OCI-LY3 (cell line): ENCODE results near the gene TAOK2.

ENCODE experiments used
- H2AFZ ChIP-seq: fragments of 200-600, 300-600 bp; shearing (Covaris generic); 2 replicates; pipeline ENCODE4 v1.6.0; 2014; ENCODE audit warnings: antibody characterized with exemption, low read depth, low read length
- H3K27ac ChIP-seq: fragments of 200-600, 300-600 bp; sonication (generic); 2 replicates; pipeline ENCODE4 v1.5.1; 2014; ENCODE audit warnings: mild to moderate bottlenecking, low read length, moderate library complexity, mixed read lengths
- H3K27me3 ChIP-seq: fragments of 200-600, 300-600 bp; sonication (generic); 2 replicates; pipeline ENCODE4 v1.6.1; 2014; ENCODE audit warnings: low read depth, low read length, mixed read lengths
- H3K36me3 ChIP-seq: fragments of 200-600, 300-600 bp; sonication (generic); replicated peaks from 2 replicates; pipeline ENCODE3; 2014; ENCODE audit warnings: low read depth, low read length, mixed read lengths
- H3K4me1 ChIP-seq: fragments of 300-600, 200-600 bp; sonication (generic); 2 replicates; pipeline ENCODE4 v1.6.1; 2014; ENCODE audit warnings: low read length, mixed read lengths
- H3K4me2 ChIP-seq: fragments of 200-600, 300-600 bp; sonication (generic); 2 replicates; pipeline ENCODE4 v1.6.1; 2014; ENCODE audit warnings: low read length, mixed read lengths
- H3K4me3 ChIP-seq: fragments of 300-600, 200-600 bp; sonication (generic); 2 replicates; pipeline ENCODE4 v1.5.1; 2014; ENCODE audit warnings: antibody characterized with exemption, mild to moderate bottlenecking, low read length, moderate library complexity
- H3K79me2 ChIP-seq: fragments of 300-600, 200-600 bp; shearing (Covaris generic); 2 replicates; pipeline ENCODE4 v1.6.1; 2014; ENCODE audit warnings: mild to moderate bottlenecking, low read length, mixed read lengths
- H3K9ac ChIP-seq: fragments of 300-600, 200-600 bp; shearing (Covaris generic); 2 replicates; pipeline ENCODE4 v1.6.0; 2014; ENCODE audit warnings: mild to moderate bottlenecking, low read length, moderate library complexity
- H3K9me3 ChIP-seq: fragments of 200-600, 300-600 bp; shearing (Covaris generic); 2 replicates; pipeline ENCODE4 v1.6.1; 2014; ENCODE audit warnings: low read length, mixed read lengths; ENCODE audit not compliant: insufficient read depth
- H4K20me1 ChIP-seq: fragments of 200-600, 300-600 bp; sonication (generic); 2 replicates; pipeline ENCODE4 v1.6.1; 2016; ENCODE audit warnings: low read length, mixed read lengths; ENCODE audit not compliant: insufficient read depth
- CTCF ChIP-seq: fragments of 200-600, 300-600 bp; sonication (generic); IDR thresholded peaks from 2 replicates; pipeline ENCODE4 v1.5.1; 2014; ENCODE audit warnings: antibody characterized with exemption, low read length, low read depth
- EZH2phosphoT487 ChIP-seq: fragments of 200-600 bp; shearing (Covaris generic); IDR thresholded peaks from 2 replicates; pipeline ENCODE4 v1.6.1; 2018; ENCODE audit warnings: antibody characterized with exemption, mixed run types, low read depth

The TAOK2 gene

GRCh38 chr16:29989111-29989858 is 15.6 kb downstream of the TAOK2 start:
- peaks cover 2% of the 10 kb centered on the region; the same call in 1 of the 2 replicates for H3K4me1 ChIP-seq
- H4K20me1 ChIP-seq, result no peaks in the 10 kb centered on the region
- H3K27me3 ChIP-seq, result no peaks in the 10 kb centered on the region
- H2AFZ ChIP-seq, result no peak overlapping the region
- H3K36me3 ChIP-seq, result peaks cover 43% of the 10 kb centered on the region
- H3K9me3 ChIP-seq, result no peaks in the 10 kb centered on the region
- H3K9ac ChIP-seq, result no peak overlapping the region
- H3K4me2 ChIP-seq, result no peak overlapping the region
- no peaks in the 10 kb centered on the region for H3K79me2 ChIP-seq
- no peak overlapping the region for H3K4me3 ChIP-seq
- TF ChIP-seq EZH2phosphoT487, result no peak
- no peak for TF ChIP-seq CTCF
- no peak overlapping the region for H3K27ac ChIP-seq

- Histone ChIP-seq H3K4me2 (no peak overlapping the region), H3K4me3 (no peak overlapping the region), H2AFZ (no peak overlapping the region), H3K79me2 (peaks cover 6% of the 10 kb centered on the region; the same call in 1 of the 2 replicates), H3K36me3 (peaks cover 36% of the 10 kb centered on the region), H3K27me3 (no peaks in the 10 kb centered on the region), H3K27ac (no peak overlapping the region), H4K20me1 (no peaks in the 10 kb centered on the region), H3K4me1 (peaks cover 8% of the 10 kb centered on the region), H3K9ac (no peak overlapping the region), H3K9me3 (no peaks in the 10 kb centered on the region)
- no peak for TF ChIP-seq EZH2phosphoT487
- no peak for TF ChIP-seq CTCF
Observed at GRCh38 chr16:29990034-29990433, 16.4 kb downstream of the TAOK2 start.

GRCh38 chr16:29990883-29991570 is 17.4 kb downstream of the TAOK2 start:
- H4K20me1 ChIP-seq, result no peaks in the 10 kb centered on the region
- peaks cover 30% of the 10 kb centered on the region for H3K36me3 ChIP-seq
- no peak overlapping the region for H3K4me2 ChIP-seq
- peaks cover 8% of the 10 kb centered on the region for H3K4me1 ChIP-seq
- H3K4me3 ChIP-seq, result no peak overlapping the region
- H3K9me3 ChIP-seq, result no peaks in the 10 kb centered on the region
- no peak overlapping the region for H3K27ac ChIP-seq
- no peaks in the 10 kb centered on the region for H3K27me3 ChIP-seq
- no peak overlapping the region for H3K9ac ChIP-seq
- H2AFZ ChIP-seq, result no peak overlapping the region
- H3K79me2 ChIP-seq, result peaks cover 6% of the 10 kb centered on the region; the same call in 1 of the 2 replicates
- TF ChIP-seq CTCF (no peak), EZH2phosphoT487 (no peak)

- no peaks in the 10 kb centered on the region for H4K20me1 ChIP-seq
- no peaks in the 10 kb centered on the region for H3K9me3 ChIP-seq
- H2AFZ ChIP-seq, result no peak overlapping the region
- H3K4me1 ChIP-seq, result peaks cover 8% of the 10 kb centered on the region
- H3K27ac ChIP-seq, result no peak overlapping the region
- no peak overlapping the region for H3K4me3 ChIP-seq
- peaks cover 30% of the 10 kb centered on the region for H3K36me3 ChIP-seq
- H3K27me3 ChIP-seq, result no peaks in the 10 kb centered on the region
- peaks cover 10% of the 10 kb centered on the region for H3K79me2 ChIP-seq
- TF ChIP-seq CTCF, result no peak
- no peak for TF ChIP-seq EZH2phosphoT487
- no peak overlapping the region for H3K9ac ChIP-seq
- no peak overlapping the region for H3K4me2 ChIP-seq
Observed at GRCh38 chr16:29991571-29991904, 17.9 kb downstream of the TAOK2 start.
